Left lobe of liver (tissue), 2 donors: ENCODE results near the gene EPS8. TPM values are rescaled to one million over a fixed set of nuclear protein-coding genes. Genes with fewer than 3 reads are reported as not detected.
"Not testable (repeated sequence)": the region's sequence is repeated elsewhere in the genome, so short reads cannot be mapped to it uniquely, and the experiment has no call there.

ENCODE experiments used
- ATAC-seq: fragments of 200-7000 bp; cut with Tn5 transposase; one replicate; pipeline ENCODE4 v1.9.1; 2020; ENCODE audit warnings: mild to moderate bottlenecking, moderate library complexity
- DNase-seq: peaks from one replicate; pipeline ENCODE4 v3.0.0-alpha.2; 2020; ENCODE audit warnings: low spot score
- total RNA-seq: library from RNA; stranded (reverse); gene quantifications from one replicate; pipeline ENCODE4 v1.2.1, GENCODE V29; 2021
- donor health status: DM: no; HTN: no; CAD: no; lungs with moderate emphysema.
- donor health status: DM: no; HTN: yes; CAD: no.

The EPS8 gene
- total RNA-seq, 1 donor from 2014 or later, result 27.0 TPM

DNA sequence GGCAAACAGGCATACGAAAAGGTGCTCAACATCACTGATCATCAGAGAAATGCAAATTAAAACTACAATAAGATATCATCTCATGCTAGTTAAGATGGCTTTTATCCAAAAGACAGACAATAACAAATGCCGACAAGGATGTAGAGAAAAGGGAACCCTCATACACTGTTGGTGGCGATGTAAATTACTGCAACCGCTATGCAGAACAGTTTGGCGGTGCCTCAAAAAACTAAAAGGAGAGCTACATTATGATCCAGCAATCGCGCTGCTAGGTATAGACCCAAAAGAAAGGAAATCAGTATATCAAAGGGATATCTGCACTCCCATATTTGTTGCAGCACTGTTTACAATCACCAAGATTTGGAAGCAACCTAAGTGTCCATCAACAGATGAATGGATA is 27.0 kb downstream of the EPS8 start:
- ATAC-seq, DNase-seq: not testable (repeated sequence)

DNA sequence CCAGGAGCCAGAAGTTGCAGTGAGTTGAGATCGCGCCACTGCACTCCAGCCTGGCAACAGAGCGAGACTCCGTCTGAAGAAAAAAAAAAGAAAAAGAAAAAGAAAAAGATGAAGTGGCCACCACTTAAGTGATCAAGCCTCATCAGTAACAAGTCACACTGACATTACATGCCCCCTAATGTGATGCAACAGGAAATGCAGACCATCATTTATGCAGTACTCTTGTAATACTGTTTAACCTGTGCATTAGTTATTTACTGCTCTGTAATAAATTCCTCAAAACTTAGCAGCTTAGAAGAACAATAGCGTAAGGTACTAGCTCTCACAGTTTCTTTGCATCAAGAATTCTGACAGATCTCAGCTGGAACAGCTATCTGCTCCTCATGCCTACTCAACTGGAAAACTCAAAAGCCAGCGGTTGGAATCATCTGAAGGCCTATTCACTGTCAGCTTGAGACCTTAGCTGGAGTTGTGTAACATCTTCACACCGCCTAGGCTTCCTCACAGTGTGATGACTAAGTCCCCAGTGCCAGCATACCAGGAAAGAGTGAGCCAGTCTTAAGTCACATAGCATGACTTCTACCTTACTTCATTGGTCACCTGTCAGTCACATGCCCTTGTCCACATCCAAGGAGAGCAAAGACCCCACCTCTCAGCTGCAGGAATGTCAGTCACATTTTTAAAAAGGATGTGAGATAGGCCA is 31.5 kb downstream of the EPS8 start:
- DNase-seq, result no peak

DNA sequence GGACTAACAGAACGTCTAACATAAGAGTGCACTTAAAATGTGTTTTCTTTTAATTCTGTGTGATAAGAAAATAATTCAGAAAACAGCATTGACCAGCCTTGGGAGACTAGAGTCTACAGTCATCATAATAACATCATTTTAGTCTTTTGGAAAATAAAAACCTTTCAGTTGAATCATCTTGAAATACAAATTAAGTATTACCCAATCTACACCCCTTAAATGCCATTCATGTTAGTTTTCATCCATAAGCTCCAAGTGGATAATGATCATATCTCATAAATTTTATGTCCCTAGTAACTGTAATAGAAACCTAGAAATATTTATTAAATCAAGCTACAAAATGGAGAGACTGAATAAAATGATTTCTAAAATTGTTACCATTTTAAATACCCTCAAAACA is 32.4 kb downstream of the EPS8 start:
- ATAC-seq (no peak), DNase-seq (no peak)

More for the DNA sequence above, 31.5 kb downstream of the EPS8 start:
- peak; percentile 37 for ATAC-seq

DNA sequence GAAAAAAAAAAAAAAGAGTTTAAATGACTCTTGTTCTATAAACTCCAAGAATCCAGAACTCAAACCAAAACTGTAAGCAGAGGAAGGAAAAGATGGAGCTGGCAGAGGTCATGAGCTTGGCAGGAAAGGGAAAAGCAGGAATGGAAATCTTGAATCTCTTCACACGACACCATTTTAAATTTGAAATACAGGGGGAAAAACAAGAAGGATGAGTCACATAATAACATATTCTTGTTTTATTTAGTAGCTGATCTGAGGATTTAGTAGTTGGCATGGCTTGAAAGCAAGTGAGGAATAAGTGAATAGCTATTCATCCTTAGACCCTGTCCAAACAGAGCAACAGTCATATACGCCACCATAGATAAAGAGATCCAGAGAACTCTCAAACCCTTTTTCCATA is 35.0 kb downstream of the EPS8 start:
- ATAC-seq (no peak), DNase-seq (no peak)

DNA sequence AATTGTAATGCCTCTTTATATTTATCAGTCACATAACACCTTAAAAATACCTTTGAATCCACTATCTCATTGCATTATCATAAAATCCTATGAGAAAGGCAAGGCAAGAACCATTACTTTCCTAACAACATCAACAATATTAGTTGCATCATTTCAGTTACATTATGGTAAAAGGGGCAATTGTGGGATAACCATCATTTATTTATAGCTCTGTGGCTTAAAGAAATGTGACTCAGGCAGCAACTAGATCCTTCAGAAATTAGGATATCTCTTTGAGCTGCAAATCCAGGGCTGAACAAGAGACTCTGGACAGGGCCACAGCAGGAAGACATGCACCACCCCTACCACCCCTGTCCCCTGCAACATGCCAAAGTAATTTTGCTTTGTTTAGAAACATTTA is 36.4 kb downstream of the EPS8 start:
- no peak for ATAC-seq
- DNase-seq, result no peak

DNA sequence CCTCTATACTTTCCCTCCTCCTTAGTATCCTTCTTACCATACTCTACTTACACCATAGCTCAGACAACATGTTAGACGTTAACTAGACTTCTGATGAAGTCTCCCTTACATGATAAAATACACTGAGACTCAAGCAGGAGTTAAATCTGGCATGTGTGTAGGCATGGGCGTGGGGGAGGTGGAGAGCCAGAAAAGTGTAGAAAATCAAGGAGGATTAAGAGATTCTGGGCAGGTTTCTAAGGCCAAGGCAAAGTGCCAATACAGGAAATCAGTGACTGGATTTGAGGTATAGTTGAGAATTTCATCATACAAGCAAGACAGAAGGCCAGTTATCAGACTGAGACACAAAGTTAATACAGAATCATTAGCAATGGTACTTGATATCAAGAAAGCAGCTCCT is 37.4 kb downstream of the EPS8 start:
- DNase-seq, result no peak
- no peak for ATAC-seq

DNA sequence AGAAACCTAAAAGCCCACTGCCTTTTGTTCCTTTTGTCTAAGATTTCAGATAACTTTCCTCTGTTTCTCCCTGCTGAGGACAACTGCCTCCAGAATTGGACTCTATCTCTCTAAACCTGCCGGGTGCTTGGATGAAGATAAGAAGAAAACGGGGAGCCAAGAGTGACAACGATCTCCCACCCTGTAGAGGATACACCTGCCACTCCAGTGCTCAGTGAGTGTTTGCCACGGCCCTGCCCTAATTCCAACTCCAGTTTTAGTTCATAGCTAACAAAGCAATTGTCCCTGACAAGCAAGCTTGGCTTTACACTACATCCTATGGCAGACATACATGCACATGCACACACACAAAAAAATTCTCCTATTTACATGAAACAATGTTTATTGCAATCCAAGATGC is 39.3 kb downstream of the EPS8 start:
- DNase-seq, result no peak
- ATAC-seq, result no peak

DNA sequence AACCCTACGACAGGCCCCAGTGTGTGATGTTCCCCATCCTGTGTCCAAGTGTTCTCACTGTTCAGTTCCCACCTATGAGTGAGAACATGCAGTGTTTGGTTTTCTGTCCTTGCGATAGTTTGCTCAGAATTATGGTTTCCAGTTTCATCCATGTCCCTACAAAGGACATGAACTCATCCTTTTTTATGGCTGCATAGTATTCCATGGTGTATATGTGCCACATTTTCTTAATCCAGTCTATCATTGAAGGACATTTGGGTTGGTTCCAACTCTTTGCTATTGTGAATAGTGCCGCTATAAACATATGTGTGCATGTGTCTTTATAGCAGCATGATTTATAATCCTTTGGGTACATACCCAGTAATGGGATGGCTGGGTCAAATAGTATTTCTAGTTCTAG is 47.3 kb downstream of the EPS8 start:
- not testable (repeated sequence) for ATAC-seq, DNase-seq

DNA sequence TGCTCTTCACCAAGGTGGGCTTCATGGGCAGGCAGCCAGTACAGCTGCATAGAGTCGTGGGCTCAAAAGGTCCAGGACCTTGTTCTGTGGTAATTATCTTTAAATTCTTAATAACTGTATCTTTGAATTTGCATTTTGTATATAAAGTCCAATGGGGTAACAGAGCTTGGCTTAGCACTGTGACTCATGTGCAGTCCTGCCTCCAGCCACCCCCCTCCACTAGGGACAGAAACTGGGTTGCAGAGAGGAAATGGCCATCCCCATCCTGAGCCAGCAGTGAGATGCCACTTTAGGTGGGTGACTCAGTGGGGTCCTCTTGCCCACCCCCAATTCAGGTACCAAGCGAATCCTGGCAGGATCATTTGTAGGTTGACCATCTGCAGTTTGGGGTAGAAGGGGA is 48.1 kb downstream of the EPS8 start:
- ATAC-seq (no peak), DNase-seq (no peak)

DNA sequence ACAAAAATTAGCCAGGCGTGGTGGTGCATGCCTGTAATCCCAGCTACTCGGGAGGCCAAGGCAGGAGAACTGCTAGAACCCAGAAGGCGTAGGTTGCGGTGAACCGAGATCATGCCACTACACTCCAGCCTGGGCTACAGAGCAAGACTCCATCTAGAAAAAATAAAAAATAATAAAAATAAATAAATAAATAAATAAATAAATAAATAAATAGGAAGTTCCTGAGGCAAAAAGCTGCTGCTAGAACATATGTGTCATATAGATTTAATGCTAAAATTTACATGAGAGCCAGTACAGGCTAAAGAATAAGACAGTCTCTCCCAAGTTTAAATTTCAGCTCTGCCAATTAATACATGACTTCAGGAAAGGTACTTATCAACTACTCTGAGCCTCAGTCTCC is 48.8 kb downstream of the EPS8 start:
- DNase-seq, ATAC-seq: not testable (repeated sequence)

DNA sequence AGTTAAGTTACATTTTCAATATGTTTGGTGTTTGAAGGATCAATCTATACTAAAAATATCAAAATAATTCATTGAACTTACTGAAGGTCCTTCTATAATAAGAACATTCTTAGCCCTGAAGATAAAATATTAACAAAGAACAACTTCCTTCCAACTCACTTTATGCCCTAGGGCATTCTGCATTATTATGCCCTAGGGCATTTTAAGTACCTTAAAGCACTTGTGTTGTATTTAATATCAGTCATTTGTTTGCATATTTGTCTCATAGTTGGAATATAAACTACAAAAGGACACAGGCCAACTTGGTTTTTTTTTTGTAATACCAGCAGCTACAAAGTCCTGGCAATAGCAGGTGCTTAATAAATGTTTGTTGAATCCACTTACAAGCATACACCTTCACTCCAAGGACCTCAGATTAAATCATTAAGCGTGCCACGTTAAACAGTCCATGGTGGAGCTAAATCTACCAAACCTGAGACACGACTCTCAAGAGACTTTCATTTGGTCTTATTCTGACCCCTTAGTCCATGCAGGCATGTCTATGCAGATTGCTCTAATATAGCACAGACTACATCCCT is 50.7 kb downstream of the EPS8 start:
- ATAC-seq, result peak; percentile 54

DNA sequence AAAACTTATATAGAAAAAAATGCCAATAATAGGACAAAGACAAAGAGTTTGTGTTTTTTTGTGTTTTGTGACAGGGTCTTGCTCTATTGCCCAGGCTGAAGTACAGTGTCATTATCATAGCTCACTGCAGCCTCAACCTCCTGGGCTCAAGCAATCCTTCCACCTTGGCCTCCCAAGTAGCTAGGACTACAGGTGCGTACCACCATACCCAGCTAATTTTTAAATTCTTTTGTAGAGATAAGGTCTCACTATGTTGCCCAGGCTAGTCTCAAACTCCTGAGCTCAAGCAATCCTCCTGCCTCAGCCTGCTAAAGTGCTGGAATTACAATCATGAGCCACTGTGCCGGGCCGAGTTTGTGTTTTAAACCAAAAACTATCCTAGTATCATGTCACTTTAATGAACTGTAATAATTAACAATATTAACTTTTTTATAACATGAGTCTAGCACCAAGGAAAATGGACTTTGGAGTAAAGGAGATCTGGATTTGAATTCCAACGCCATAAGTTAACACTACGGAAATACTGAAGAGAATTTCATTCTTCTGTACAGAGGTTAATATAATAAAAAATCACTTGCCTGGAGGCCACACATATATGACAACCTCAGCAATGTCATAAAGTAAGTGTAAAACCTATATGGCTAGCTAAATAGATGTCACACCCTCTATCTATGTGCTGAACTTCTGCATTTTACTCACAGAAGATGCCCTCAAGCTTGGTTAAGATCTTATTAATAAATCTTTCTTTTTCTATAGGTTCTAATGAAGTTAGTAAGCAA is 53.2 kb downstream of the EPS8 start:
- DNase-seq (no peak), ATAC-seq (peak; percentile 24)

More for the DNA sequence above, 50.7 kb downstream of the EPS8 start:
- no peak for DNase-seq

DNA sequence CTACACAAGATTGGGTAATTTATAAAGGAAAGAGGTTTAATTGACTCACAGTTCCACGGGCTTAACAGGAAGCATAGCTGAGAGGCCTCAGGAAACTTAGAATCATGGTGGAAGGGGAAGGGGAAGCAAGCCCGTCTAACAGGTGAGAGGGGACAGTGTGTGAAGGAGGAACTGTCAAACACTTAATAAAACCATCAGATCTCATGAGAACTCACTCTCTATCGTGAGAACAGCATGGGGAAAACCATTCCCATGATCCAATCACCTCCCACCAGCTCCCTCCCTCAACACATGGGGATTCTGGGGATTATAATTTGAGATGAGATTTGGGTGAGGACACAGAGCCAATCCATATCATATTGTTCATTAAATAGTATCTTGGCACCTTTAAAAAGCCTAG is 56.1 kb downstream of the EPS8 start:
- ATAC-seq (peak; percentile 20), DNase-seq (no peak)

DNA sequence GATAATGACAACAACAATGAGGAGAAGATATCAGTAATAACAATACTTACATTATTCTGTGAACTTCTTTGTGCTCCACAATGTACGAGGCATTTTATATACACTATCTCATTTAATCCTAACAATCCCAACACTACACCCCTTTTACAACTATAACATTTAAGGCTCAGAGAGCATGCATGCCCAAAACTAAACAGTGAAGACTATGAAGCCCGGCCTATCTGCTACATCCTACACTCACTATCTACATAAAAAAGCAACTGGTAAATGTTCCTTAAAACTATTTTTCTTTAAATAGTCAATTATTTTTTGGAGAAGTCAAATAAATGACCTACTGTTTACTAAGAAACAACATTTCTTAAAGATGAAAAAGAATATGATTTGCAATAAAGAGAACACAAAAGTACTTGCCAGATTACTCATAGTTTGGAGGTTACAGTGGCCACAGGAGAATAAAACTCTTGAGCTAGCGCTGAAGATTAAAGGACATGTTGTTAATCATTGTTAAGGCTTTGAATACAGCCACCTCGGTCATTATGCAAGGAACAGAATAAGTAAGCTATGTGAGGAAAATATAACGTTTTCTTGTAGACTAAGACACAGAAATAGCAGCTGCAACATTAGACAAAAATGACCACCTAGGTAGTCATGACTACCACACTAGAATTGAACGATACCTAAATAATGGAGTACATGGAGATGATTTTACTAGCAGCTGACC is 56.7 kb downstream of the EPS8 start:
- ATAC-seq (peak; percentile 87), DNase-seq (no peak)

DNA sequence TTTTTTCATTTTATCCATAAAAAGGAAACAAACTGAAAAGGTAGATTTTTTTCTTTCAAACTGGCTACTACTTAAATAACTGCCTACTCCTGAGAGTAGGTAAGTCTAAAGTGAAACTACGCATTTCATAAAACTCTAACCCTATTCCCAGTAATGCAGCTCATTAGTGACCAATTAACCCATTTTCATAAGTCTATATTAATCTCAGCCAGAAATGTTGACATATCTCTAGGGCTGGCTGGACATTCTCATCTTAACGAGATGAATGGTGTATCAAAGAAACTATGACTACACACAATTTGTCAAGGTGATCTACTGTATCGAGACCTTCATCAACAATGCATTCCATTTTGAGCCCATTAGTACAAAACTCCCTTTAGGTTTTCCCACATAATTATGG is 57.2 kb downstream of the EPS8 start:
- DNase-seq (no peak), ATAC-seq (no peak)

DNA sequence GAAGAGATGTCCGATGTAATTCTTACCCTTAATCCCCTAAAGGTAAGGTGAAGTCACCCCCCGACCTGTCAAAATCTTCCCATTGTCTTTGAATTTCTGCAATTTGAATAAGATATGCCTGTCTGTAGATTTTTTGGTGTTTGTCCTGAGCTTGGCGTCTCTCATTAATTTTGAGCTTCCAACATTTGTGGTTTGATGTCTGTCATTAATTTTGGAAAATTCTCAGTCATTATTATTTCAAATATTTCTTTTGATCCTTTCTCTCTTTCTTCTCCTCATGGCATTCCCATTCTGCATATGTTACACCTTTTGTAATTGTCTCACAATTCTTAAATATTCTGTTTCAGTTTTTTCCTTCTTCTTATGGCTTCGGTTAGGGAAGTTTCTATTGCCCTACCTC is 60.1 kb downstream of the EPS8 start:
- ATAC-seq (no peak), DNase-seq (no peak)

DNA sequence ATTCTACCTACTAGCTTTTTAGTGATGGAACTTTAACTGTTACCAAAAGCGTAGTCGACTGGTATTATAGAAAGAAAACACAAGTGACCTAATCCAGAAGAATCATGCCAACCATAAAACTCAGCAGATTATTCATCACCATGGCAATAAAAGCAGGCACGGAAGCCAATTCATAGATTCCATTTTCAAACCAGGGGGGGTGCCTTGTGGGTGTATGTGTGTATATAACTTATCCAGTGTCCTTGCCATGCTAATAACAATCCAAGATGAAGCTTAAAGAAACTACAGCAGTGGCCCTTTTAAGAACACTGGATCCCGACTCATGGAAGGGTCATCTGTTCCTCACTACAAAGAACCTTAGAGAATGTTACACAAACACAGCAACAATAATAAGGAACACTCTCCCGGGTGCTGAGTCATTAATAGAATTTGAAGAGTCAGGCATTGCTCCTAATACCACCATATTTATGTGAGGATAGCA is 61.0 kb downstream of the EPS8 start:
- DNase-seq, result no peak
- no peak for ATAC-seq

DNA sequence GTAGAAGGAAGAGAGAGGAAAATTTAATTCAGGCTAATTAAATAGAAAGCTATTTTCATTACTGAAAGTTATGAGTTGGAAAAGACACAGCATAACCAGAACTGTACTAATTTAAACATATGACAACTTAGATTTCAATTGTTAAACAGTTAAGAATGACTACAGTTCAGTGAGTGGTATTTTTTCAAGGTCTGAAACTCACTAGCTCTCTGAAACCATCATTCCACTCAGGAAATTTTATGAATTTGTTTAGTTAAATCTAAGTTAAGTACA is 62.4 kb downstream of the EPS8 start:
- no peak for DNase-seq
- no peak for ATAC-seq

DNA sequence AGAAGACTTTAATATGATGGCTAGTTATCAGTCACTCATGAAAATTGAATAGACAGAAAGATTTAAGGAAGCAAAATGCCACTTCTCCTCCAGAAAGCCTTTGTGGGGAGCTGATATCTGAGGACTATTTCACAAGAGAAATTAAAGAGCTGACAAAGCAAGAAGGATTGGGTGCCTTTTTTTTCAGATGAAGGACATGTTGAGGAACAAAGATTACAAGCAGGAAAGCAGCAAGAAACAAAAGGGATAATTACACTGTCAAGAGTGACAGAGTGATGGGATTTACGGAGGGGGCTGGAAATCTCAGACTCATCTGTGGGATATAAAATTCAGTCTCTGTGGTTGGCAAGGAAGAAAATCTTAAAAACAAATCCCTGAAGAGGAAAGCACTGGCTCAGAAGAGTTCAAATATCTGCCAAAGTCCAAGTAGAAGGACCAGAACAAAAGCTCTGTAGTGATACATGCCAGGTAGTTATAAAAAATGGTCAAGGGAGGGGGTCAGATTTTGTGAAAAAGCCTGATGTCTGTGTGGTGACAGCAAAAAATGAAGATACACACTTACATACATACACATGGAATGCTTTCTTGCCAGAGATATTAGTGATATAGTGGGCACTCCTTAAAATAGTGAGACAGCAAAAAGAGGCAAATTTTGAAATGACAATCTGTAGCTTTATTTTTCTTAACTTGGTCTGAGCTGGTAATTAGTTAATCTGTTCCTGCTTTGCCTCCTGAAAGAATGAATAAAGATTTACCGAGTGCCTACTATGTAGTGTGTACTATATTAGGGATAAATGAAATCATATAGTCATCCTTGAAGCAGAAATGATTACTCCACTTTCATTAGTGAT is 62.9 kb downstream of the EPS8 start:
- DNase-seq, result no peak
- ATAC-seq, result peak; percentile 31

DNA sequence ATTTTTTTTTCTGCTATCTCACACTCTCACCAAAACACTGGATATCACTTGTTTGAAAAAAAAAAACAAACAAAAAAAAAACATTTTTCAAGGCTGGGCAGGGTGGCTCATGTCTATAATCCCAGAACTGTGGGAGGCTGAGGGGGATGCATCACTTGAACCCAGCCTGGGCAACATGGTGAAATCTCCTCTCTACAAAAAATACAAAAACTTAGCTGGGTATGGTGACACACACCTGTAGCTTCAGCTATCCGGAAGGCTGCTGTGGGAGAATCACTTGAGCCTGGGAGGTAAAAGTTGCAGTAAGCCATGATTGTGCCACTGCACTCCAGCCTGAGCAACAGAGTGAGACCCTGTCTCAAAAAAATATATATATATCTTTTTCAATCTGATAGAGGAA is 66.2 kb downstream of the EPS8 start:
- DNase-seq, result no peak
- no peak for ATAC-seq
